GM23338 (cell line): ENCODE measurements around the gene PLD5. TPM values are rescaled to one million over a fixed set of nuclear protein-coding genes. Genes with fewer than 3 reads are reported as not detected.

Source experiments
- ATAC-seq: fragments of 200-7000 bp; cut with Tn5 transposase; 3 replicates; pipeline ENCODE4 v1.9.1; 2020
- DNase-seq: peaks from one replicate; pipeline ENCODE4 v3.0.0-alpha.2; 2015; ENCODE audit warnings: low spot score
- H2AFZ ChIP-seq: fragments of 200-600 bp; sonication (generic); 2 replicates; pipeline ENCODE4 v1.8.0; 2016; ENCODE audit warnings: antibody characterized with exemption, mild to moderate bottlenecking, moderate library complexity
- H3F3A ChIP-seq: fragments of 200-600 bp; sonication (generic); replicated peaks from 2 replicates; pipeline ENCODE4 v1.8.0; 2017; ENCODE audit warnings: antibody characterized with exemption, mixed run types, low read depth
- H3K27ac ChIP-seq: fragments of 200-600 bp; sonication (generic); 2 replicates; pipeline ENCODE4 v1.6.1; 2016; ENCODE audit warnings: low read depth
- H3K27me3 ChIP-seq: fragments of 200-600 bp; sonication (generic); 2 replicates; pipeline ENCODE4 v1.8.0; 2016; ENCODE audit warnings: mild to moderate bottlenecking, mixed run types, moderate library complexity; ENCODE audit not compliant: insufficient read depth
- H3K36me3 ChIP-seq: fragments of 200-600 bp; sonication (generic); 2 replicates; pipeline ENCODE4 v1.8.0; 2016; ENCODE audit warnings: mild to moderate bottlenecking; ENCODE audit not compliant: insufficient read depth
- H3K4me1 ChIP-seq: fragments of 200-600 bp; sonication (generic); 2 replicates; pipeline ENCODE4 v1.8.0; 2016; ENCODE audit warnings: mild to moderate bottlenecking, moderate library complexity; ENCODE audit not compliant: insufficient read depth
- H3K4me2 ChIP-seq: fragments of 200-600 bp; sonication (generic); 2 replicates; pipeline ENCODE4 v1.7.1; 2017; ENCODE audit warnings: mixed run types
- H3K4me3 ChIP-seq: fragments of 200-600 bp; sonication (generic); 2 replicates; pipeline ENCODE4 v1.6.1; 2016; ENCODE audit warnings: mixed run types
- H3K79me2 ChIP-seq: fragments of 200-600 bp; sonication (generic); replicated peaks from 2 replicates; pipeline ENCODE4 v1.8.0; 2017; ENCODE audit warnings: mild to moderate bottlenecking; ENCODE audit not compliant: insufficient read depth
- H3K9me2 ChIP-seq: fragments of 200-600 bp; sonication (generic); 2 replicates; pipeline ENCODE4 v1.8.0; 2017; ENCODE audit not compliant: insufficient read depth
- H4K20me1 ChIP-seq: fragments of 200-600 bp; sonication (generic); replicated peaks from 2 replicates; pipeline ENCODE4 v1.8.0; 2017; ENCODE audit warnings: mild to moderate bottlenecking; ENCODE audit not compliant: insufficient read depth
- H3K27ac Mint-ChIP-seq: 2 replicates; pipeline ENCODE4 v1.8.0; 2020; ENCODE audit warnings: inconsistent platforms, mild to moderate bottlenecking, moderate library complexity, mixed read lengths
- H3K27me3 Mint-ChIP-seq: 3 replicates; pipeline ENCODE4 v1.8.0; 2022; ENCODE audit warnings: low read depth, mild to moderate bottlenecking, moderate library complexity, mixed read lengths, inconsistent platforms; ENCODE audit not compliant: insufficient read depth, poor library complexity
- H3K36me3 Mint-ChIP-seq: 3 replicates; pipeline ENCODE4 v1.8.0; 2021; ENCODE audit warnings: low read depth, mild to moderate bottlenecking, inconsistent platforms, moderate library complexity, mixed read lengths
- H3K4me1 Mint-ChIP-seq: 3 replicates; pipeline ENCODE4 v1.8.0; 2020; ENCODE audit warnings: mild to moderate bottlenecking, inconsistent platforms, mixed read lengths
- H3K4me3 Mint-ChIP-seq: 3 replicates; pipeline ENCODE4 v1.8.0; 2021; ENCODE audit warnings: moderate library complexity, mild to moderate bottlenecking, inconsistent platforms, mixed read lengths
- H3K9me3 Mint-ChIP-seq: 3 replicates; pipeline ENCODE4 v1.8.0; 2020; ENCODE audit warnings: moderate library complexity, mild to moderate bottlenecking, inconsistent platforms, mixed read lengths
- CREB1 ChIP-seq: fragments of 250-450 bp; sonication (Bioruptor Pico); IDR thresholded peaks from 2 replicates; pipeline ENCODE4 v1.5.0; 2020; ENCODE audit warnings: low read depth, mild to moderate bottlenecking, moderate library complexity
- EZH2 ChIP-seq: fragments of 200-600 bp; sonication (generic); IDR thresholded peaks from one replicate; pipeline ENCODE4 v1.8.0; 2017; ENCODE audit warnings: antibody characterized with exemption, mild to moderate bottlenecking, low read depth; ENCODE audit not compliant: unreplicated experiment
- EZH2phosphoT487 ChIP-seq: fragments of 200-600 bp; sonication (generic); IDR thresholded peaks from one replicate; pipeline ENCODE4 v1.8.1; 2018; ENCODE audit warnings: antibody characterized with exemption; ENCODE audit not compliant: unreplicated experiment
- JUNB ChIP-seq: IDR thresholded peaks from one replicate; pipeline ENCODE4 v1.6.1; 2016; ENCODE audit warnings: antibody characterized with exemption; ENCODE audit not compliant: unreplicated experiment
- POLR2AphosphoS5 ChIP-seq: IDR thresholded peaks from 2 replicates; pipeline ENCODE4 v1.6.1; 2016; ENCODE audit warnings: antibody characterized with exemption, low read depth
- STAT1 ChIP-seq: IDR thresholded peaks from one replicate; pipeline ENCODE4 v1.6.1; 2016; ENCODE audit warnings: antibody characterized with exemption; ENCODE audit not compliant: unreplicated experiment
- ZNF114 ChIP-seq: fragments of 250-450 bp; sonication (Bioruptor Pico); IDR thresholded peaks from 2 replicates; pipeline ENCODE4 v1.5.0; 2020; ENCODE audit warnings: mild to moderate bottlenecking, moderate library complexity
- polyA plus RNA-seq: library from polyadenylated mRNA; unstranded; fragments of >200 nt; fragmentation: Nextera tagmentation; extraction: Ambion mirVana; gene quantifications from 2 replicates; pipeline ENCODE4 v1.2.1, GENCODE V29; 2016
- total RNA-seq: library from RNA; depleted of rRNA; stranded (reverse); fragments of >200 nt; shearing (Covaris generic); gene quantifications from 2 replicates; pipeline ENCODE4 v1.2.3, GENCODE V29; 2014
- TF ChIP-seq, protein P1 (sequence below): IDR thresholded peaks from one replicate; pipeline ENCODE4 v1.6.1; 2018; ENCODE audit warnings: antibody characterized with exemption; ENCODE audit not compliant: unreplicated experiment
- TF ChIP-seq, protein P2 (sequence below): IDR thresholded peaks from 2 replicates; pipeline ENCODE4 v1.6.1; 2016; ENCODE audit warnings: antibody characterized with exemption
- TF ChIP-seq, protein P3 (sequence below), 2 experiments: fragments of 200-600 bp in 1 of 2; sonication (generic) in 1 of 2; conservative IDR thresholded peaks; 2 replicates each; pipeline versions ENCODE4 v1.5.1 to v1.6.1; 2016 to 2017; ENCODE audit warnings: antibody characterized with exemption in 2 of 2, low read depth in 2 of 2, mild to moderate bottlenecking in 2 of 2, moderate library complexity in 1 of 2

PLD5 gene
- total and polyA plus RNA-seq, 2 experiments from 2014 or later: 5.5 to 5.8 TPM

- TF ChIP-seq EZH2phosphoT487: no peak
- TF ChIP-seq ZNF114: no peak
- TF ChIP-seq, protein P1, sequence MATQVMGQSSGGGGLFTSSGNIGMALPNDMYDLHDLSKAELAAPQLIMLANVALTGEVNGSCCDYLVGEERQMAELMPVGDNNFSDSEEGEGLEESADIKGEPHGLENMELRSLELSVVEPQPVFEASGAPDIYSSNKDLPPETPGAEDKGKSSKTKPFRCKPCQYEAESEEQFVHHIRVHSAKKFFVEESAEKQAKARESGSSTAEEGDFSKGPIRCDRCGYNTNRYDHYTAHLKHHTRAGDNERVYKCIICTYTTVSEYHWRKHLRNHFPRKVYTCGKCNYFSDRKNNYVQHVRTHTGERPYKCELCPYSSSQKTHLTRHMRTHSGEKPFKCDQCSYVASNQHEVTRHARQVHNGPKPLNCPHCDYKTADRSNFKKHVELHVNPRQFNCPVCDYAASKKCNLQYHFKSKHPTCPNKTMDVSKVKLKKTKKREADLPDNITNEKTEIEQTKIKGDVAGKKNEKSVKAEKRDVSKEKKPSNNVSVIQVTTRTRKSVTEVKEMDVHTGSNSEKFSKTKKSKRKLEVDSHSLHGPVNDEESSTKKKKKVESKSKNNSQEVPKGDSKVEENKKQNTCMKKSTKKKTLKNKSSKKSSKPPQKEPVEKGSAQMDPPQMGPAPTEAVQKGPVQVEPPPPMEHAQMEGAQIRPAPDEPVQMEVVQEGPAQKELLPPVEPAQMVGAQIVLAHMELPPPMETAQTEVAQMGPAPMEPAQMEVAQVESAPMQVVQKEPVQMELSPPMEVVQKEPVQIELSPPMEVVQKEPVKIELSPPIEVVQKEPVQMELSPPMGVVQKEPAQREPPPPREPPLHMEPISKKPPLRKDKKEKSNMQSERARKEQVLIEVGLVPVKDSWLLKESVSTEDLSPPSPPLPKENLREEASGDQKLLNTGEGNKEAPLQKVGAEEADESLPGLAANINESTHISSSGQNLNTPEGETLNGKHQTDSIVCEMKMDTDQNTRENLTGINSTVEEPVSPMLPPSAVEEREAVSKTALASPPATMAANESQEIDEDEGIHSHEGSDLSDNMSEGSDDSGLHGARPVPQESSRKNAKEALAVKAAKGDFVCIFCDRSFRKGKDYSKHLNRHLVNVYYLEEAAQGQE: no peak
- TF ChIP-seq, protein P2, sequence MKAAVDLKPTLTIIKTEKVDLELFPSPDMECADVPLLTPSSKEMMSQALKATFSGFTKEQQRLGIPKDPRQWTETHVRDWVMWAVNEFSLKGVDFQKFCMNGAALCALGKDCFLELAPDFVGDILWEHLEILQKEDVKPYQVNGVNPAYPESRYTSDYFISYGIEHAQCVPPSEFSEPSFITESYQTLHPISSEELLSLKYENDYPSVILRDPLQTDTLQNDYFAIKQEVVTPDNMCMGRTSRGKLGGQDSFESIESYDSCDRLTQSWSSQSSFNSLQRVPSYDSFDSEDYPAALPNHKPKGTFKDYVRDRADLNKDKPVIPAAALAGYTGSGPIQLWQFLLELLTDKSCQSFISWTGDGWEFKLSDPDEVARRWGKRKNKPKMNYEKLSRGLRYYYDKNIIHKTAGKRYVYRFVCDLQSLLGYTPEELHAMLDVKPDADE: no peak
- no peak for TF ChIP-seq POLR2AphosphoS5
- TF ChIP-seq, protein P3, sequence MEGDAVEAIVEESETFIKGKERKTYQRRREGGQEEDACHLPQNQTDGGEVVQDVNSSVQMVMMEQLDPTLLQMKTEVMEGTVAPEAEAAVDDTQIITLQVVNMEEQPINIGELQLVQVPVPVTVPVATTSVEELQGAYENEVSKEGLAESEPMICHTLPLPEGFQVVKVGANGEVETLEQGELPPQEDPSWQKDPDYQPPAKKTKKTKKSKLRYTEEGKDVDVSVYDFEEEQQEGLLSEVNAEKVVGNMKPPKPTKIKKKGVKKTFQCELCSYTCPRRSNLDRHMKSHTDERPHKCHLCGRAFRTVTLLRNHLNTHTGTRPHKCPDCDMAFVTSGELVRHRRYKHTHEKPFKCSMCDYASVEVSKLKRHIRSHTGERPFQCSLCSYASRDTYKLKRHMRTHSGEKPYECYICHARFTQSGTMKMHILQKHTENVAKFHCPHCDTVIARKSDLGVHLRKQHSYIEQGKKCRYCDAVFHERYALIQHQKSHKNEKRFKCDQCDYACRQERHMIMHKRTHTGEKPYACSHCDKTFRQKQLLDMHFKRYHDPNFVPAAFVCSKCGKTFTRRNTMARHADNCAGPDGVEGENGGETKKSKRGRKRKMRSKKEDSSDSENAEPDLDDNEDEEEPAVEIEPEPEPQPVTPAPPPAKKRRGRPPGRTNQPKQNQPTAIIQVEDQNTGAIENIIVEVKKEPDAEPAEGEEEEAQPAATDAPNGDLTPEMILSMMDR (conservative IDR thresholded peaks at IDR 0.05; ENCODE audit: low read depth in 2 of 2): no peak
- no peak for TF ChIP-seq JUNB
These were observed 434.6 kb downstream of the PLD5 start (continued) for GRCh38 chr1:242089911-242090310.

GRCh38 chr1:242088875-242089274 lies 435.6 kb downstream of the PLD5 start:
- no peaks in the 10 kb centered on the region for H3F3A ChIP-seq
- no peak for ATAC-seq
- TF ChIP-seq EZH2 (no peak), STAT1 (no peak), JUNB (no peak), POLR2AphosphoS5 (no peak), CREB1 (CRISPR knock-in tag) (no peak), EZH2phosphoT487 (no peak)
- TF ChIP-seq, protein P2: no peak
- TF ChIP-seq, protein P3 (conservative IDR thresholded peaks at IDR 0.05; ENCODE audit: low read depth in 2 of 2): no peak
- TF ChIP-seq, protein P1: no peak

More at GRCh38 chr1:242088875-242089274, 435.6 kb downstream of the PLD5 start:
- H3K4me2 ChIP-seq: no peak overlapping the region
- no peaks in the 10 kb centered on the region for H3K9me2 ChIP-seq
- H3K4me1 ChIP-seq: peaks cover 7% of the 10 kb centered on the region
- H3K4me1 Mint-ChIP-seq: peaks cover 21% of the 10 kb centered on the region
- DNase-seq: no peak
- H3K36me3 Mint-ChIP-seq: no peaks in the 10 kb centered on the region
- no peak overlapping the region for H3K27ac Mint-ChIP-seq
- no peak overlapping the region for H3K27ac ChIP-seq
- H3K36me3 ChIP-seq: no peaks in the 10 kb centered on the region
- H3K79me2 ChIP-seq: no peaks in the 10 kb centered on the region
- H3K4me3 ChIP-seq: no peak overlapping the region
- H3K27me3 Mint-ChIP-seq: peaks cover 2% of the 10 kb centered on the region
- H2AFZ ChIP-seq: no peak overlapping the region
- no peaks in the 10 kb centered on the region for H3K9me3 Mint-ChIP-seq
- H3K27me3 ChIP-seq: no peaks in the 10 kb centered on the region
- H4K20me1 ChIP-seq: no peaks in the 10 kb centered on the region
- H3K4me3 Mint-ChIP-seq: no peak overlapping the region
